Naive thymus-derived CD8-positive, alpha-beta T cell (primary cell): Measurements from ENCODE around the gene RRM1. TPM values are rescaled to one million over a fixed set of nuclear protein-coding genes. Genes with fewer than 3 reads are reported as not detected.
"Not testable (repeated sequence)": the region's sequence is repeated elsewhere in the genome, so short reads cannot be mapped to it uniquely, and the experiment has no call there.

ENCODE experiments used
- ATAC-seq, 2 donors: fragments of 150-1000 bp; cut with Tn5 transposase in 1 of 2; sonication (Bioruptor Pico), chemical (Tn5 transposase) in 1 of 2; 1 replicate in 1 of 2; 2 replicates in 1 of 2; pipeline ENCODE4 v1.10.0; 2021; ENCODE audit warnings: mild to moderate bottlenecking in 2 of 2, moderate library complexity in 2 of 2
- POLR2A ChIA-PET: fragments of 350-600 bp; sonication (Branson Sonifier 250); formaldehyde crosslinking; loops from one replicate; lab custom pipeline; 2021; ENCODE audit warnings: antibody characterized with exemption; lab: Charles Lee
- DNase-seq, 10 donors: peaks; one replicate each; pipeline versions ENCODE4 v3.0.0 to v3.0.0-alpha.2; 2020 to 2022
- H3K27ac Mint-ChIP-seq, 10 donors: one replicate each; pipeline ENCODE4 v1.8.0; 2020 to 2022; ENCODE audit warnings: mild to moderate bottlenecking in 10 of 10, mixed read lengths in 10 of 10, moderate library complexity in 4 of 10, inconsistent platforms in 1 of 10
- H3K27me3 Mint-ChIP-seq, 5 donors: one replicate each; pipeline ENCODE4 v1.8.0; 2021 to 2022; ENCODE audit warnings: mixed read lengths in 5 of 5
- H3K36me3 Mint-ChIP-seq, 3 donors: one replicate each; pipeline ENCODE4 v1.8.0; 2020 to 2022; ENCODE audit warnings: mixed read lengths in 3 of 3, mild to moderate bottlenecking in 2 of 3, inconsistent platforms in 1 of 3
- H3K4me1 Mint-ChIP-seq, 4 donors: one replicate each; pipeline ENCODE4 v1.8.0; 2021 to 2022; ENCODE audit warnings: mixed read lengths in 4 of 4
- H3K4me3 Mint-ChIP-seq, 10 donors: one replicate each; pipeline ENCODE4 v1.8.0; 2020 to 2022; ENCODE audit warnings: mild to moderate bottlenecking in 10 of 10, mixed read lengths in 10 of 10, moderate library complexity in 6 of 10, inconsistent platforms in 1 of 10
- H3K9me3 Mint-ChIP-seq, 9 donors: one replicate each; pipeline ENCODE4 v1.8.0; 2020 to 2022; ENCODE audit warnings: mixed read lengths in 9 of 9, mild to moderate bottlenecking in 3 of 9, inconsistent platforms in 1 of 9, moderate library complexity in 1 of 9
- polyA plus RNA-seq, 3 donors: library from polyadenylated mRNA; unstranded; fragments of 300-500 nt; fragmentation: Illumina TruSeq; gene quantifications; one replicate each; pipeline ENCODE4 v1.2.3, GENCODE V29; 2021
- total RNA-seq, 8 experiments: library from RNA in 2 of 8; stranded (reverse) in 2 of 8; gene quantifications; one replicate each; pipeline ENCODE4 v1.2.3 and lab custom pipeline; 2021 to 2026

RRM1 gene
- total RNA-seq: 10 to 100 TPM; 22.6 to 29.8 TPM
- polyA plus RNA-seq: 10 to 100 TPM; 26.2 to 39.3 (median 27.0) TPM
- total RNA-seq (lab: John Stamatoyannopoulos, UW): 41.5 to 115 (median 52.8) reads per million in 6 experiments

GRCh38 chr11:4094348-4095291 lies at the start of gene RRM1:
Gene RRM1, plus strand, starts transcription at chr11:4094799. Its CDS starts 214 bp downstream, at chr11:4095013.
- Mint-ChIP-seq H3K4me1 (peaks cover 41 to 81% (median 76%) of the 10 kb centered on the region in 4 donors), H3K36me3 (peaks cover 0 to 17% (median 12%) of the 10 kb centered on the region in 3 donors), H3K4me3 (peak within 1 kb of the TSS; percentile 93 to 99 (median 96)), H3K9me3 (no peaks in the 10 kb centered on the region), H3K27ac (peak within 1 kb of the TSS; percentile 91 to 99 (median 99)), H3K27me3 (no peaks in the 10 kb centered on the region)
- DNase-seq (peak; percentile 85 to 95 (median 93)), ATAC-seq (peak; percentile 88 to 93)
- POLR2A ChIA-PET: interaction anchor here (1.5 to 2.0 kb wide), 2 partner anchors 9 to 240 kb away, joined by 5 read pairs; partner anchors contain the start of gene STIM1

- Mint-ChIP-seq H3K4me1 (peaks cover 29 to 56% (median 48%) of the 10 kb centered on the region in 4 donors), H3K36me3 (peaks cover 0 to 27% (median 3%) of the 10 kb centered on the region in 3 donors), H3K27me3 (no peaks in the 10 kb centered on the region), H3K27ac (peak overlapping the region in 8 of 10 donors; percentile 52 to 79 (median 64)), H3K9me3 (no peaks in the 10 kb centered on the region), H3K4me3 (no peak overlapping the region)
- ATAC-seq (no peak), DNase-seq (no peak)
- POLR2A ChIA-PET: interaction anchor here (0.6 kb wide), 1 partner anchor 24 kb away, joined by 3 read pairs; no protein-coding TSS in a partner anchor
Measured at GRCh38 chr11:4044976-4045646, 49.5 kb upstream of the RRM1 start.

- POLR2A ChIA-PET: interaction anchor here (0.5 kb wide), 1 partner anchor 153 kb away, joined by 7 read pairs; no protein-coding TSS in a partner anchor
- no peaks in the 10 kb centered on the region for H3K27me3 Mint-ChIP-seq
Measured at GRCh38 chr11:4048340-4048739, 46.3 kb upstream of the RRM1 start.

GRCh38 chr11:4049006-4049405 lies 45.6 kb upstream of the RRM1 start:
- H3K4me3 Mint-ChIP-seq: no peak overlapping the region
- peaks cover 17 to 29% (median 22%) of the 10 kb centered on the region in 4 donors for H3K4me1 Mint-ChIP-seq
- no peaks in the 10 kb centered on the region for H3K9me3 Mint-ChIP-seq
- POLR2A ChIA-PET: interaction anchor here (0.7 to 1.2 kb wide), 3 partner anchors 15 to 23 kb away, joined by 4 to 5 read pairs (median 4); no protein-coding TSS in a partner anchor
- H3K36me3 Mint-ChIP-seq: peaks cover 0 to 46% (median 15%) of the 10 kb centered on the region in 3 donors
- no peak overlapping the region for H3K27ac Mint-ChIP-seq
- no peaks in the 10 kb centered on the region for H3K27me3 Mint-ChIP-seq
- DNase-seq (no peak), ATAC-seq (no peak)

More at GRCh38 chr11:4048340-4048739, 46.3 kb upstream of the RRM1 start:
- H3K4me1 Mint-ChIP-seq: peaks cover 19 to 33% (median 26%) of the 10 kb centered on the region in 4 donors
- no peaks in the 10 kb centered on the region for H3K9me3 Mint-ChIP-seq
- H3K27ac Mint-ChIP-seq: no peak overlapping the region
- no peak for DNase-seq
- H3K36me3 Mint-ChIP-seq: peaks cover 0 to 48% (median 15%) of the 10 kb centered on the region in 3 donors
- no peak for ATAC-seq
- H3K4me3 Mint-ChIP-seq: no peak overlapping the region

GRCh38 chr11:4050138-4050537 lies 44.5 kb upstream of the RRM1 start:
- Mint-ChIP-seq H3K27ac (peak overlapping the region in 1 of 10 donors; percentile 30), H3K36me3 (peaks cover 0 to 46% (median 15%) of the 10 kb centered on the region in 3 donors), H3K4me1 (peaks cover 12 to 23% (median 19%) of the 10 kb centered on the region in 4 donors), H3K9me3 (no peaks in the 10 kb centered on the region), H3K27me3 (no peaks in the 10 kb centered on the region), H3K4me3 (no peak overlapping the region)
- POLR2A ChIA-PET: interaction anchor here (1.1 to 1.5 kb wide), 3 partner anchors 14 to 195 kb away, joined by 4 read pairs; partner anchors contain the start of gene STIM1
- ATAC-seq (no peak), DNase-seq (no peak)

GRCh38 chr11:4053200-4053599 lies 41.4 kb upstream of the RRM1 start:
- H3K27ac Mint-ChIP-seq, ATAC-seq, DNase-seq, H3K27me3 Mint-ChIP-seq, H3K4me3 Mint-ChIP-seq, H3K9me3 Mint-ChIP-seq: not testable (repeated sequence)
- POLR2A ChIA-PET: interaction anchor here (0.6 kb wide), 1 partner anchor 128 kb away, joined by 3 read pairs; no protein-coding TSS in a partner anchor
- Mint-ChIP-seq H3K36me3 (peaks cover 3 to 61% (median 25%) of the 10 kb centered on the region in 3 donors), H3K4me1 (peaks cover 17 to 36% (median 31%) of the 10 kb centered on the region in 4 donors)

DNA sequence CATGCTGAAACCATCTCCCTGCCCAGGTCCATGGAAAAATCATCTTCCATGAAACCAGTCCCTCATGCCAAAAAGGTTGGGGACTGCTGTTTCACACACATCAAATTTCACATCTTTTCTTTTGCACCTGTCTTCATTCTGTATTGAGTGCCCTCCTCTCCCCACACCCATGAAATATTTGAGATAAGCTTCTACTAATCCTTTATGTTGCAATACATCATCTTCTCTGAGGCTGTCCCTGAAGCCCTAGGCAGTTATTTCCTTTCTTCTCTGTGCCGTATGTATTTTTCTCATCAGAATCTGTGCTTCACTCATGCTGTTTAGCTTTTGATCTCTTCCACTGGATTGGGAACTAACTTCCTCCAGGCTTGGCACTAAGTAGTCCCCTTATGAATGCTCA lies 40.0 kb upstream of the RRM1 start:
- Mint-ChIP-seq H3K4me3 (no peak overlapping the region), H3K9me3 (no peaks in the 10 kb centered on the region), H3K27ac (peak overlapping the region in 3 of 10 donors; percentile 4 to 77 (median 56)), H3K27me3 (no peaks in the 10 kb centered on the region), H3K36me3 (peaks cover 8 to 66% (median 30%) of the 10 kb centered on the region in 3 donors), H3K4me1 (peaks cover 21 to 43% (median 39%) of the 10 kb centered on the region in 4 donors)
- DNase-seq: no peak
- POLR2A ChIA-PET: no interaction called here
- no peak for ATAC-seq

DNA sequence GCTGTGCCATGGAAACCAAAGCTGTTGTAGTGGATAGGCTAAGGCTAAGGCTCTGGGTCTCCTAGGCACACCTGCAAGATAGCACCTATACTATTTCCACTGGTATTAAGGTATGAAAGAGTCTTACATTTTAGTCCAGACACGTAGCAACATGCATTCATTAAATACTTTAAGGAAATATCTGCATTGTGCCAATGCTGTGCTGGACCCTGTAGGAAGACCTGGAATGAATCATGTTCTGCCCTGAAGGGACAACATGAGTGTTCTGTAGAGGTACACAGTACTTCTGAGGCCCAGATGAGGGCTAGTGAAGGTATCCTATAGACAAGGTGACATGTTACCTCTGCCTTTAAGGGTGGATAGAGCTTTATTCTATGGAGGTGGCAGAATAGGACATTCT lies 35.2 kb upstream of the RRM1 start:
- no peak overlapping the region for H3K4me3 Mint-ChIP-seq
- no peaks in the 10 kb centered on the region for H3K9me3 Mint-ChIP-seq
- H3K36me3 Mint-ChIP-seq: peaks cover 8 to 84% (median 32%) of the 10 kb centered on the region in 3 donors
- H3K27ac Mint-ChIP-seq: peak overlapping the region in 2 of 10 donors; percentile 8 to 60
- no peak for DNase-seq
- no peaks in the 10 kb centered on the region for H3K27me3 Mint-ChIP-seq
- peaks cover 19 to 52% (median 44%) of the 10 kb centered on the region in 4 donors for H3K4me1 Mint-ChIP-seq
- ATAC-seq: no peak
- POLR2A ChIA-PET: no interaction called here

DNA sequence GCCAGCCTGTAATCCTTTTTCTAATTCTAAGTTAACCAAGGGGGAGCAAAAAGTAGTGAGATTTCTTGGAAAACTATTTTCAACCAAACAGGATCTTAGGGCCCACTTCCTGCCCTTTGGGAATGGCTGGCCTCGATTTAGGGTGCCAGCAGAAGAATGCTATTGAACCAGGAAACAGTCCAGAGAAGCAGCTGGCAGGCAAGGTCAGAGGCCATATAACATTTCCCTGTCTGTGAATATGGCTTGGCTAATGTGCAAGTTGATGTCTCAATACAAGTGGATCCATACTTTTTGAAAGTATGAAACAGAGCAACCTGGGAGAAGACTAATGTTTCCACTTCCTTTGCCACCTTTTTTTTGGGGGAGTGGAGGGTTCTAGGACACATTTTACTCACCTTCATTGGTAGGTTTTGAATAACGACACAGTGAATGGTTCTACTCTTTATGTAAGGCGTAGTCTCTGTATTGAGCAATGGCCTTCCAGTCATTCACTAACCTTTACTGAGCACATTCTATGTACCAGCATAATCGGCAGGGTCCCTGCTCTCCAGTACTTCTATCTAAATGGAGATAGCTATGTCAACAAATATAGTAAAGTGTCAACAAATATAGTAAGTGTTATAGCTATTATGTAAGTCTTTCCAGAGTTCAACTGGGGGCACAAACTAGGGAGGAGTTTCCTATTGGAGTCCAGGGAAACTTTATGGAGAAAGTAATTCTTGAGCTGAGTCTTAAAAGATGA lies 34.2 kb upstream of the RRM1 start:
- peaks cover 8 to 82% (median 29%) of the 10 kb centered on the region in 3 donors for H3K36me3 Mint-ChIP-seq
- no peak overlapping the region for H3K4me3 Mint-ChIP-seq
- ATAC-seq: no peak
- no peaks in the 10 kb centered on the region for H3K9me3 Mint-ChIP-seq
- no peak for DNase-seq
- H3K4me1 Mint-ChIP-seq: peaks cover 18 to 54% (median 49%) of the 10 kb centered on the region in 4 donors
- H3K27ac Mint-ChIP-seq: peak overlapping the region in 8 of 10 donors; percentile 28 to 81 (median 44)
- H3K27me3 Mint-ChIP-seq: no peaks in the 10 kb centered on the region
- POLR2A ChIA-PET: no interaction called here

DNA sequence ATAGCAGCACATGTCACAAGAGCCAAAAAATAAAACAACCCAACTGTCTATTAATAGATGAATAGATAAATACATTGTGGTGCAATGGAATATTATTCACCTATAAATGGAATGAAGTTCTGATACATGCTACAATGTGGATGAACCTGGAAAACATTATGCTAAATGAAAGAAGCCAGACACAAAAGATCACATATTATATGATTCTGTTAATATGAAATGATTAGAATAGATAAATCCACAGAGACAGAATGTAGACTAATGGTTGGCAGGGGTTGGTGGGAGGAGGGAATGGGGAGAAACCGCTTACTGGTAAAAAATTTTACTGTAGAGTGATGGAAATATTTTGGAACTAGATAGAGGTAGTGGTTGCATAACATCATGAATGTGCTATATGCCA lies 32.9 kb upstream of the RRM1 start:
- POLR2A ChIA-PET: no interaction called here
- Mint-ChIP-seq H3K27ac (peak overlapping the region in 5 of 10 donors; percentile 7 to 37 (median 27)), H3K9me3 (no peaks in the 10 kb centered on the region), H3K4me3 (no peak overlapping the region), H3K4me1 (peaks cover 26 to 56% (median 53%) of the 10 kb centered on the region in 4 donors), H3K36me3 (peaks cover 8 to 70% (median 21%) of the 10 kb centered on the region in 3 donors), H3K27me3 (no peaks in the 10 kb centered on the region)
- DNase-seq (no peak), ATAC-seq (no peak)

DNA sequence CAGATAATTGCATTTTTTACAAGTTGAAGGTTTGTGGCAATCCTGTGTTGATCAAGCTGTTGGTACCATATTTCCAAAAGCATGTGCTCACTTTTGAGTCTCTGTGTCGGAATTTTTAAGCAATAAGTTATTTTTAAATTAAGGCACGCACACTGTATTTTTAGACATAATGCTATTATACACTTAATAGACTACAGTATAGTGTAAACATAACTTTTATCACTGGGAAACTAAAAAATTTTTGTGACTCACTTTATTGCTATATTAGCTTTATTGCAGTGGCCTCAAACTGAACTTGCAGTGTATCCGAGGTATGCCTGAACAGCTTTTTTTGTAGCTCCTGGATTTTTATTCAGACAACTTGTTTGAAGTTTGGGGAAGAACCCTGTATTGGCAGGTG lies 31.3 kb upstream of the RRM1 start:
- H3K27ac Mint-ChIP-seq: peak overlapping the region in 1 of 10 donors; percentile 31
- no peak overlapping the region for H3K4me3 Mint-ChIP-seq
- H3K9me3 Mint-ChIP-seq: no peaks in the 10 kb centered on the region
- POLR2A ChIA-PET: interaction anchor here (0.6 to 1.2 kb wide), 2 partner anchors 141 to 208 kb away, joined by 4 to 5 read pairs; partner anchors contain the start of gene STIM1
- peaks cover 33 to 59% (median 54%) of the 10 kb centered on the region in 4 donors for H3K4me1 Mint-ChIP-seq
- ATAC-seq (no peak), DNase-seq (no peak)
- H3K27me3 Mint-ChIP-seq: no peaks in the 10 kb centered on the region
- H3K36me3 Mint-ChIP-seq: peaks cover 5 to 59% (median 21%) of the 10 kb centered on the region in 3 donors
